Suppressor macrophage treated with lipopolysaccharide for 4 hours (primary cell): ENCODE data around the gene SCYL2.
A peak's percentile ranks its signal among the peaks of the same experiment; 100 is the strongest.
"Not testable (repeated sequence)": the region's sequence is repeated elsewhere in the genome, so short reads cannot be mapped to it uniquely, and the experiment has no call there.

Experiments
- DNase-seq: peaks from one replicate; pipeline ENCODE4 v3.0.0-alpha.2; 2020

The SCYL2 gene

DNA sequence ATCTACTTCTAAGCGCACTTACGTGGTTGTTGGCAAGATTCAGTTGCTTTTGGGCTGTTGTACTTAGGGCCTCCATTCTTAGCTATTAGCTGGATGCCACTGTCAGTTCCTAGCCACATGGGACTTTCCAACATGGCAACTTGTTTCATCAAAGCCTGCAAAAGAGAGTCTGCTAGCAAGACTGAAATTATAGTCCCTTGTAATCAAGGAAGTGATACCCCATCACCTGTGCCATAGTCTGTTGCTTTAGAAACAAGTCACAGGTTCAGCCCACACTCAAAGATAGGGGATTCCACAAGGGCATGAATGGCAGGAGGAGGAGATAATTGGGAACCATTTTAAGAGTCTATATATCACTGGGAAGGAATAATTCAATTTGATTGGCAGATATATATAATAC lies 62.8 kb downstream of the SCYL2 start:
- no peak for DNase-seq

DNA sequence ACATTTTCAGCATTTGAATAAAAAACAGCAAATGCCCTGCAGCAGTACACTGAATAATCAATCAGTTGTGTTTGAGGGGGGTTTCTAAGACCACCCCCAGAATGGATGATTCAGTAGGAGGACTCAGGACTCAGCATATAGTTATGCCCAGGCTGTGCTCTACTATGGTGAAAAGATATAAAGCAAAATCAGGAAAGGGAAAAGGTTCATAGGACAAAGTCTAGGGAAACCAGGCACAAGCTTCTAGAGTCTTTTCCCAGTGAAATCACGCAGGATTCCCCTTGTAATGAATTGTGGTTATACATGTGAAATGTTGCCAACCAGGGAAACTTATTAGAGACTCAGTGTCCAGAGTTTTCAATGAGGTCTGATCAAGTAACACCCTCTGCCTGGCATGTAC lies 64.9 kb downstream of the SCYL2 start:
- DNase-seq = no peak

DNA sequence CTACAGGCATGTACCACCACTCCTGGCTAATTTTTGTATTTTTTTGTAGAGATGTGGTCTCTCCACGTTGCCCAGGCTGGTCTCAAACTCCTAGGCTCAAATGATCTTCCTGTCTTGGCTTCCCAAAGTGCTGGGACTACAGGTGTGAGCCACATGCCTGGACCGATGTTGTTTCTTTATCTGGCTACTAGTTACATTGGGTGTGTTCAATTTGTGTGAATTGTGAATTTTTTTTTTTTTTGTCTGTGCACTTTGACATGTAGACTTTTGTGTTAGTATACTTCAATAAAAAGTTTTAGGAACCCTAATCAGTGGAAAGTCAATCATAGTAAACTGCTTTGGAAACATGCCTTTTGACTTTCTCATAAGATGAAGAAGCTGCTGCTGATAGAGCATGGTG lies 65.9 kb downstream of the SCYL2 start:
- DNase-seq = no peak

DNA sequence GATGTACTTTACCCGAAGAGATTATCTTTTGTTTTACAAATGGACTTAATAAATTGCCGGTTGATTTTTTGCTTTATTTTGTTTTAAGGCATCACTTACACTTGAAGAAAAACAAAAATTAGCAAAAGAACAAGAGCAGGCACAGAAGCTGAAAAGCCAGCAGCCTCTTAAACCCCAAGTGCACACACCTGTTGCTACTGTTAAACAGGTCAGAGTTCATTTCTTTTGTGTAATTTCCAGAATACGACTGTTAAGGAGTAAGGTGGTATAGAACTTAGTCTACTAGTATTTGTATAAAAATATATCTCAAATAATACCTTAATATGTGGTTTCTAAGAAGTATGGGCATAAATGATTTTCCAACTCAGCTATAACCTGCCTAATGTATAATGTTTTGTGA lies 70.3 kb downstream of the SCYL2 start:
- no peak for DNase-seq

DNA sequence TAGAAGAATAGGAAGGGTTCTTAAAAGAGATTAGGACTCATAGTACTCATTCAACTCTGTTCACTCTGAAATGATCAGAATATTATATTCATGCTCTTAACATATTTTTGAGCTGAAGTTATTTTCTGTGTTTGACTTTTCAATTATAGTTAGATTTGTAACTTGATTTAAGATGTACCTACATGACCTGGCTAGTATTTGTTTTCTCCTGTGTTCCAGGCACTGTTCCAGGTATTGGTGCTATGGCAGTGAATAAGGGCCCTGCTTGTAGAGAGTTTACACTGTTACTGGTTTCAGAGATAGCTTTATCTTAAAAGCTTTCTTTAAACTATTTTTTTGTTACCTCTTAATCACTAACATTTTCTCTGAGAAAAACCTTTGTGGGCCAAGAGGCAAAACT lies 70.8 kb downstream of the SCYL2 start:
- no peak for DNase-seq

DNA sequence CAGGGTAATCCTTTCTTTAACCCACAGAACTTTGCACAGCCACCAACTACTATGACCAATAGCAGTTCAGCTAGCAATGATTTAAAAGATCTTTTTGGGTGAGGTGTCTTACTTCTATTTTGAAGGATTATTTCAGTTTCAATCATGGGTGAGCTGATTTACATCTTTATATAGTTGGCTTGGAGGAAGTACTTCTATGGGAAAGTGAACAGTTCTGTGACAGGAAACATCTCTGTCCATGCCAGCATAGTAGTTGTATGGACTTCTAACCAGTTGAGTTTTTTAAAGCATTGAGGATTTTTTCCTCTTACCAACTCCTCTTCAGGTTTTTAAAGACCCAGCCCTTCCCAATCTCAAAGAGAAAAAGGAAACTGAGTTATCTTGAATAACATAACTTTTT lies 72.1 kb downstream of the SCYL2 start:
- DNase-seq = no peak

DNA sequence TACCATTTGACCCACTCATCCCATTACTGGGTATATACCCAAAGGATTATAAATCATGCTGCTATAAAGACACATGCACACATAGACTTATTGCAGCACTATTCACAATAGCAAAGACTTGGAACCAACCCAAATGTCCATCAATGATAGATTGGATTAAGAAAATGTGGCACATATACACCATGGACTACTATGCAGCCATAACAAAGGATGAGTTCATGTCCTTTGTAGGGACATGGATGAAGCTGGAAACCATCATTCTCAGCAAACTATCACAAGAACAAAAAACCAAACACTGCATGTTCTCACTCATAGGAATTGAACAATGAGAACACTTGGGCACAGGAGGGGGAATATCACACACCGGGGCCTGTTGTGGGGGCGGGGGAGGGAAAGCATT lies 75.9 kb downstream of the SCYL2 start:
- not testable (repeated sequence) for DNase-seq

DNA sequence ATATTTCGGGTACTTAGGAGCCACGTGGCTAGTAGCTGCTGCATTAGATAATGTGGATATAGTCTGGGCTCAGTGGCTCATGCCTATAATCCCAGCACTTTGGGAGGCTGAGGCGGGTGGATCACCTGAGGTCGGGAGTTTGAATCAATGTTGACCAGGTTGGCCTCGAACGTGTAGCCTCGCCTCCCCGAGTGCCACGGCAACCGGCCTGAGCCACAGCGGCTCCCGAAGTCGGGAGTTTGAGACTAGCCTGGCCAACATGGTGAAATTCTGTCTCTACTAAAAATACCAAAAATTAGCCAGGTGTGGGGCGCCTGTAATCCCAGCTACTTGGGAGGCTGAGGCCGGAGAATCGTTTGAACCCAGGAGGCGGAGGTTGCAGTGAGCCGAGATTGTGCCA lies 77.4 kb downstream of the SCYL2 start:
- DNase-seq = not testable (repeated sequence)

DNA sequence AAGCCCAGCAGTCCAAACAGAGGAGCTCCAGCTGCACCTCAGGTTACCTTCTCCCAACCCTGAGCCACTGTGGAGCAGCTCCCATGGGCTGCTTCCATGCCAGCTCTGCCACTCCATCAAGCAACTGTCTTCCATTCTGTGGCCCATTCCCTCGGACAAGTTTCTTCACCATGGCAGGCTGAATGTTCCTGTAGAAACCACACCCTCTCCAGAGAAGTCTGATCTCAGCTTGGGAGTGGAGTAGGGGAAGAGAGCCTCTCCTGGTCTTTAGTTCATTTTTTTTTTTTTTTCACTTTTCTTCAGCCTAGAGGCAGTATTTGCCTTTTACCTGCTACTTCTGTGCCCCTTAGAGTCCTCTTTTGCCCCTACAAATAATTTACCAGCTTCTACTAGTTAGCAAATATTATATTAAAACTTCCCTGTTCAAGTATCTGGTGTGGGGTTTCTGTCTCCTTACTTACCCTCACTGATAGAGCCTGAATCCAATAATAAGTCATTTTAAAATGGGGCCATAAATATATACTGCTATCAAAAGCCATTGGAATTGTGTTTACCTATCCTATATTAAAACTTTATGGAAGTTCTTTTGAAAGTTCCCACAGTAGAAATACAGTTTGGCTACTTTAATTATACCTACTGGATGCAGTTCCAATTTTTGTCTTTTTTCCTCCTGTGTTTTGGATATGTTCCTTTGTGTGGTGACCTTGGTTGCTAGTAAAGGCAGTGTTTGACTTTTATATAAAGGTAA lies 78.2 kb downstream of the SCYL2 start:
- DNase-seq = no peak

DNA sequence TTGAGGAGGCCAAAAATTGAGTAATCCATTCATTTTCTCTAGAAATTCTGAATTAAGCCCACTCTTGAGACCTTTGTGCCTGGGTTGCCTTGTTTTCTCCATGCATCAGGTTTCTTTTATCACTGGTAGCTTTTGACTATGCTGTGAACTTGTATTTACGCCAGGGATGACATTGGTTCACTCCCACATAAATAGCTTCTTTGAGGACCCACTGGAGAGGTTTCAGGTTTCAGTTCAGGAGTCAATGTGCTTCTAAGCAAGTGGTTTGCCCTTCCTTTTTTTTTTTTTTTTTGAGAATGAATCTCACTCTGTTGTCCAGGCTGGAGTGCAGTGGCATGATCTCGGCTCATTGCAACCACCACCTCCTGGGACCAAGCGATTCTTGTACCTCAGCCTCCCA lies 79.7 kb downstream of the SCYL2 start:
- DNase-seq = no peak

DNA sequence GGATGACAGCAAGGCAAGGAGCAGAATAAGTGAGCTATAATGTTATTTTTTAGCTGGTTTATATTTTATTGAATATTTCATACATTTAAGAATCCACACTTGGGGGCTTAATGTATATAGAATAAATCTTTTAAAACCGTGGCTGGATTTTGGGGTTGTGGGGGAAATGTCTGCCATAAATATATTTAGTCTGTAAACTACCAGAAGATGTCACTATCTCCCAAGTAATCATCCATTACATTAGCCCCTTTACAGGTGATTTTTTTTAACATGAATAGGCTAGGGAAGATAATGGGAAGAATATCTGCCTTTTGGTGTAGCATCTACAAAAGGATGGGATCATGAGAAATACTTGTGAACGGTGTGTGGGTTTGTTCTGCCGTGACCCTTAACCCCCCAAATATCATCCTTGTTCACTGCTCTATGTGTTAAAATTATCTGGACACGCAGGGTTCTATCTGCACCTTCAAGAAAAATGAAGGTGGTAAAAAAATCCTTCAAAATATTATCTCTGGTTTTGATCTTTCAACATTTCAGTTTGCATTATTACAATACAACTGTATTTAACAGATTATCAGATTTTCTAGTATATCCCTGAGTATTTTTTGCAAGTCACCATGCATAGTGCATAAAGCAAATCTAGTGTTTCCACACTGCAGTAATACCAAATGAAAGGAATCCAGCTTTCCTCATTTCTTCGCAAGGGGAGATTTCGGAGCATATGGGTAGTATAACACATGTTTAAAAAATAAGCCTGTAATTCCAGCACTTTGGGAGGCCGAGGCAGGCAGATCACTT lies 81.9 kb downstream of the SCYL2 start:
- DNase-seq = peak; percentile 14

DNA sequence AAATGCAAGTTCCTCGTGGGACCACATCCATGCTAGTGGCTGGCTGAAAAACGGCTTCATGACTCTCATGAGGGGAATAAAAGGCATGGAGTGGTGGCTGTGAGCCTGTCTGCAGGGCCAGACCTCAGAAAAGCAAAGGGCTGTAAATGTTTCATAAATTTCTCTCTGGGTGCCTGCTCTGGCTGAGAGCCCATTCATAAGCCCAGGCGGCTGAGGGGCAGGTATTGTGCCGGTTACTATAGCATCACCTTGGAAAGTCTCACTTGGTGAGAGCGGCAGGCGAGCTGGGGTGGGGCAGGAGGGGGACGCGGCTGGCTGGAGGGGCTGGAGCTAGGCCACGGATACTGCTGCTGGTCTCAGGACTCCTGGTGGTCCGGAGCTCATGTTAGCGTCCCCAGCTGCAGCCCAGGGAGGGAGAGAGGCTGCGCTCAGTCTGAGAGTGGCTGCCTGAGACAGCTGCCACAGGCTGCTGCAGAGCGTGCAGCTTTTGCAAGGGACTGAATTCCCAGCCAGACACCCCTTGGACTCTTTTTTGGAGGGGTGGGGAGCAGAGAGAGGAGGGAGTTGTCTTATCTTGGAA lies 89.8 kb downstream of the SCYL2 start, which contains the start of gene SLC17A8:
Gene SLC17A8, plus strand, starts transcription at position 431 of the 580 bp plus-strand sequence. CDS start 318 bp downstream, outside the sequence.
- DNase-seq = no peak

DNA sequence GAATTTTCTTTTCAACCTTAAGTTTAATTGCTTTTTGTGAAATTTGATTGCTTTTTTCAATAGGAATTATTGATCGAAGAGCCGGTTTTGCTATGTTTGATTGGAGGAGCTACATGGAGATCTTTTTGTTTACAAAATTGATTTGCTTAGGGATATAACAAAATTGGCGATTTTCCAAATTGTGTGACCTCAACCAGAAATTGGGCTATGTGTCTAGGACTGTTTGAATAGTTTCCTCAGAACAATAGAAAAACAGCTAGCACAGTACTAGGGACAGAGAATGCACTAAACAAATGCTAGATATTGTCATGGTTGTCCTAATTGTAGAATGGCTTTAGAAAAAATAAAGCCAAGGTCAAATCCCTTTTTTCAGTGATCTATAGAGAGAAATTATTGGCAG lies 92.3 kb downstream of the SCYL2 start:
- no peak for DNase-seq

DNA sequence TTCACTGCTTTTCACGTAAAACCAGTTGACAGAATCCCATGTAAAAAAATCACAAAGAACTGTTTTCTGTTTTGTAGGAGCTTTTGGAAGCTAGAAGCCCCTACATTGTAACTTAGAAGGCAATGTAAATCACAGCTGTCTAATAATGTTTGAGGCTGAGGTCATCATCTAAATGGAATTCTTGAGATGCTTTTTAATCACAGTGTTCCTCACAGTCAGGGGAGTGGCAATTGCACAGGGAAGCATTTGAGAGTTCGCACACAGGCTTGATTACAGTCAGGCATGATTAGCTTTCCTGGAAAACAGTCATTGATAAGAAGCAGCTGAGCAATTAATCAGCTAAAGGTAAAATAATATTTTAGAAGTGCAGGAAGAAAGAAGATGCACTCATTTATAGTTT lies 92.8 kb downstream of the SCYL2 start:
- no peak for DNase-seq

DNA sequence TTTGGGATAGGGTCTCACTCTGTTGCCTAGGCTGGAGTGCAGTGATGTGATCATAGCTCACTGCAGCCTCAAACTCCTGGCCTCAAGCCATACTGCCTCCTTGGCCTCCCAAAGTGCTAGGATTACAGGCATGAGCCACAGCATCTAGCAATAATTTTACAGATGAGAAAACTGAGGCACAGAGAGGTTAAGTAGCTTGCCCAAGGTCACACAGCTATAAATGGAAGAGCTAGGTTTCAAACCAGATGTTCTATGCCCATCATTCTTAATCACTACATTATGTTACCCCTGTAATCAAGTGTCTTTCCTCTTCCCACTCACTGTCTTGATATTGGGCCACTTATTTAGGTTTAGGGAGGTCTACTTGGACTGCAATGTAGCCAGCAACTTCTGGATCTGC lies 93.5 kb downstream of the SCYL2 start:
- no peak for DNase-seq

DNA sequence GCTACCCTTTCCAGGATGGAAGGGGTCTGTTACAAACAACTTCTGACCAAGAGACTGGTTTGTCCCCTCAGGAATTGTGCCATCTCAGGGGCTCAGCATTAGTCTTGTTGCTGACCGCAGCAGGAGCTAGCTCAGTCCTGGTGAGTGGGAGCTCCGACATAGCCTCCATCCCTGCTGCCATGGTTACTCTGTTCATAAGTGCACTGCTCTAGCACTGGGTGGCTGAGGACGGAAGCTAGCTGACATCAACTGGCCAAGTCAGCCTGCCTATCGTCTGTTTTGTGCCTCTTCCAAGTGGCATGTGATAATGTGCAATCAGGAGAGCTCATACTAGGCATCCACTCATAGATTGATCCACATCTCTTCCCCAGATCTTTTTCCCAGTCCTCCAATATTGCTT lies 97.3 kb downstream of the SCYL2 start:
- DNase-seq = no peak

DNA sequence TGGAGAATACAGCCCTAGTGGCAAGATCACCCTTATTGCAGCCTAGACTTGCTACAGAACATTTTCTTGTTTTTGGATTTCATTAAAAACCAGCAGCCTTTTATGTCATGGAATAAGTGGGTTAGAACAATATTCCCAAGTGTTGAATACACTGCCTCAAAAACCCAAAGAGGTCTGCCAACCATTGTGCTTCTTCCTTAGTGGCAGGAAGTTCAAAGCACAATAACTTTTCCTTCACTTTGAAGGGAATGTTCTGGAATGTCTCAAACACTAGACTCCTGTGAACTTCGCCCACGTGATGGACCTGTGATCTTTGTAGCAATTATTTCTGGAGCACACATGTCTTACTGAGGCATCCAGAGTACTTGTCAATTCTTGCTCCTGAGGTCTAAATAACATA lies 98.4 kb downstream of the SCYL2 start:
- DNase-seq = no peak

DNA sequence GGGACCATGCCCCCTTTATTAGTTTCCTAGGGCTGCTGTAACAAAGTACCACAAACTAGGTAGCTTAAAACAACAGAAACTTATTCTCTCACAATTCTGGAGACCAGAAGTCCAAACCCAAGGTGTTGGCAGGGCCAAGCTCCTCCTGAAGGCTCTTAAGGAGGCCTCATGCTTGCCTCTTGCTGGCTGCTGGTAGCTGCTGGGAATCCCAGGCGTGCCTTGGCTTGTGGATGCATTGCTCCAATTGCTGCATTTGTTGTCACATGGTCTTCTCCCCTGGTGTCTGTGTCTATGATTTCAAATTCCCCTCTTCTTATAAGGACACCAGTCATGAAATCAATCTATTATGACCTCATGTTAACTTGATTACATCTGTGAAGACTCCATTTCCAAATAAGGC lies 101.1 kb downstream of the SCYL2 start:
- no peak for DNase-seq

DNA sequence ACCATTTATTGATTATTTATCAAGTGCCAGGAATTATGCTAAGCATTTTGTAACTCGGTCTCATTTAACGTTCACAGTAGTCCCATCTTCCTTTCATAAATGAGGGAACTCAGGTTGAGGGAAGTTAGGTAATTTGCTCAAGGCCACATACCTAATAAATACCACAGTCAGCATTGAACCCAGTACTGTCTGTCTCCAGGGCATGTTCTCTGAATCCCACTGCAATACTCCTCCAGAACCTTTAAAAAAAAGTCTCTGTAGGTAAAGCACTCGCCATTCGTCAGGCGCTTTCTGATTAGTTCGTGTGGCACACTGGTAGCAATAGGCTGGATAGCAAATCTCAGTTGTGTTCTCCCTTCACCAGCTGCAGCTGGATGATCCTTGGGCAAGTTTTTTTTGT lies 104.2 kb downstream of the SCYL2 start:
- DNase-seq = no peak

DNA sequence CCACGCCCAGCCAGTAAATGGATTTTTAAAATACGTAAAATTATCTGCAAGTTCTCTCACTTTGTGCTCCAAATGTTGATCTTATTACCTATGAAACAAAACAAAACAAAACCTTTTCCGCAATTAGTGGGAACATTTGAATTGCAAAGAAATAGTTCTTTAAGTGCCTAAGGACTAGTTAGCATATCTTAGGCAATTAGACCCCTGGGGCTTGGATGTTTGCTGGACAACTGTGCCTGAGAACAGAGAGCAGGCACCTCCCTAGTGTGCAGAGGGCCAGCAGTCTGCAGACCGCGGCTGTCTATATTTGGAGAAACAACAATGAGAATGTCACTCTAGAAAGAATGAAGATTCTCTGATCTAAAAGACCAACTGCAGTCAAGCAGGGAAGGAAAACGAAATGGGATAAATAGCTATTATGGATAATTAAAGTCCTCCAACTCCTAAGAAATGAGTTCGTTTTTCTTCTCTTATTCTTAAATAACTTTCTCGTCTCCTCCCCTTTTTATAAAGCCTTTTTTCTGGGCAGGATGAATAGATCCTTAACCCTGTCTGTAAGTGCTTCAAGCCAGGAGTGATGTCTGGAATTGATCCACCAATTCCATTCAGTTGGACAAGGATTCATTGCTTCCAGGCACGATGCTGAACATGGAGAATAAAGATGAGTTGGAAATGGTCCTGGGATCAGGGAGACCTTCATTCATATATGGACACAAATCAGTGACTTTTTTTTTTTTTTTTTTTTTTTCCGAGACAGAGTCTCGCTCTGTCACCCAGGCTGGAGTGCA lies 106.1 kb downstream of the SCYL2 start:
- no peak for DNase-seq

DNA sequence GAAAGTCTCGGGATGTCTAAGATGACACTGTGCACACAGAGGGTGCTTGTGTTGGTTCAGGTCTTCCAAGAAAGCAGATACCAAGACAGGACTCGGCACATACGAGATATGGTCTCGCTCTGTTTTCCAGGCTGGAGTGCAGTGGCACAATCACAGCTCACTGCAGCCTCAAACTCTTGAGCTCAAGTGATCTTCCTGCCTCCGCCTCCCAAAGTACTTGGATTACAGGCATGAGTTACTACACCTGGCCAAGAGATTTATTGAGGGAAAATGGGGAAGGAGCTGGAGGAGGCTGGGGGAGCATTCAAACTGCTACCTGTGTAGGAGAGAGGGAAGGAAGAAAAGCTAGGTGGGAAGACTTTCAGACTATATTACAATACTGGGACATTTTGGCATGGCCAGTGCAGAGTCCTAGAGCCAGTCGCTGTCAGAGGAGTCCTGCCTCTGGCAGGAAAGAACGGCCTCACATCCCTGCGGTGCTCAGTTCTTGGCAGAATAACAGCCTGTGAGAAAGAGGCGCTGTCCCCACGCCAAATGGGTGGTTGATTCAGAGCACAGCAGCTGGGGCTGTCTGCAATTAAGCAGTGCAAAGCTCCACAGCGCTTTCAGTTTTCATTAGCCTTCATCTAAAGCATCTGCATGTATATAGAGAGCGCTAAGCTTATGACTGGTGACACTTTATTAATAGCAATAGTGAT lies 108.2 kb downstream of the SCYL2 start:
- no peak for DNase-seq

DNA sequence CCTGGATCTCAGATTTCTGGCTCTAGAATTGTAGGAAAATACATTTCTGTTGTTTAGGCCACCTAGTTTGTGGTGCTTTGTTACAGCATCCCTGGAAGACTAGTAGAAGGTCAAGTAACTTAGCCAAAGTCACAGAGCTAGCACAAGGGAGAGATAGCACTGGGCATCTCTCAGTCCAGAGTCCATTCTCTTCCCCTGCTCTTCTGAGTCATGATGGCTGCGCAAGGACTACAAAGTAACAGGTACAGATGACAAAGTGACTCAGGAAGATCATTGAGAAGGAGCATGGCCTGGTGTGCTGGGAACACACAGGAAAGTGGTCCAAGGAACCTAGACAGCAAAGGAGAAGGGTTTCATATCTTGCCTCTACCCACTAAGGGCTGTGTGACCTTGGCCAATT lies 109.2 kb downstream of the SCYL2 start:
- no peak for DNase-seq

DNA sequence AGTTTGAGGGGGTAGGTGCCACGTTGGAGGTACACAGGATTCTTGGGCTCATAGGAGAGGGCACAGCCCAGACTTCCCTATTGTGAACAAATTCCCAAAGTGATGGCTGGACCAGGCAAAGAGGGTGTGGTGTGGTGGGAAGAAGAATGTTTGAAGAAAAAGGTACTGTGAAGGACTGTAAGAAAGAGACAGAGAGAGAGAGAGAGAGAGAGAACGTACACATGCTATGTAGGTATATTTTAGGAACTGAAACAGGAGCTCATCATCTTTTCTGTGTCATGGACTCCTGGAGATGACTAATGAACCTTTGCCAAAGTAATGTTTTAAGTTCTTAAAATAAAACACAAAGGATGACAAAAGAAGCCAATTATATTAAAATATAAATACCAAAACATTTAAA lies 114.4 kb downstream of the SCYL2 start:
- DNase-seq = no peak
